Measurements from ENCODE around the gene GIGYF1.
"Not testable (repeated sequence)": the region's sequence is repeated elsewhere in the genome, so short reads cannot be mapped to it uniquely, and the experiment has no call there.

Gene GIGYF1

GRCh38 chr7:100671353-100672327, 22.4 kb downstream of the GIGYF1 start:
- DNase-seq: no peak

GRCh38 chr7:100670074-100670473, 24.0 kb downstream of the GIGYF1 start:
- no peak for DNase-seq

GRCh38 chr7:100669106-100669505, 24.9 kb downstream of the GIGYF1 start:
- DNase-seq: not testable (repeated sequence)

- no peak for DNase-seq
Measured at GRCh38 chr7:100668069-100668449, 26.0 kb downstream of the GIGYF1 start.

GRCh38 chr7:100667331-100668068, 26.6 kb downstream of the GIGYF1 start:
- no peak for DNase-seq

- no peak for DNase-seq
Measured at GRCh38 chr7:100665168-100665726, 28.8 kb downstream of the GIGYF1 start.

- not testable (repeated sequence) for DNase-seq
Measured at GRCh38 chr7:100662194-100662776, 31.8 kb downstream of the GIGYF1 start.

- peak; percentile 35 for DNase-seq
Measured at GRCh38 chr7:100655908-100656674, 38.0 kb downstream of the GIGYF1 start, which contains the start of gene ACTL6B. ACTL6B (minus strand) TSS chr7:100656448; CDS start chr7:100656354, 94 bp downstream.

- DNase-seq: no peak
Measured at GRCh38 chr7:100654908-100655831, 38.9 kb downstream of the GIGYF1 start.

GRCh38 chr7:100649826-100650565, 44.1 kb downstream of the GIGYF1 start:
- no peak for DNase-seq

- no peak for DNase-seq
Measured at GRCh38 chr7:100642534-100642907, 51.5 kb downstream of the GIGYF1 start.

GRCh38 chr7:100641860-100642533, 52.1 kb downstream of the GIGYF1 start:
- no peak for DNase-seq

- DNase-seq: no peak
Measured at GRCh38 chr7:100641463-100641859, 52.6 kb downstream of the GIGYF1 start, which contains the start of gene TFR2. TFR2 (minus strand) TSS chr7:100641552; CDS start chr7:100641509, 43 bp downstream.

- no peak for DNase-seq
Measured at GRCh38 chr7:100640517-100641440, 53.3 kb downstream of the GIGYF1 start.

- no peak for DNase-seq
Measured at GRCh38 chr7:100639995-100640516, 54.0 kb downstream of the GIGYF1 start.

GRCh38 chr7:100632951-100633717, 60.9 kb downstream of the GIGYF1 start:
- DNase-seq: peak; percentile 32

GRCh38 chr7:100630066-100630465, 64.0 kb downstream of the GIGYF1 start:
- no peak for DNase-seq

All from fibroblast of skin of abdomen (primary cell).